ENCODE results near the gene RHOU. TPM values are rescaled to one million over a fixed set of nuclear protein-coding genes. Genes with fewer than 3 reads are reported as not detected.

Gene RHOU
- total and polyA plus RNA-seq, 10 of the 15 experiments (the other 5 are each of a cell fraction or from before 2014, with no cell fraction given) = not detected

GRCh38 chr1:228697207-228698016 is 37.9 kb upstream of the RHOU start (continued):
- no peak for TF ChIP-seq IRF4 (IDR thresholded peaks at IDR 0.05; ENCODE audit: low read depth, low read length)
- no peak for TF ChIP-seq YY1 (IDR thresholded peaks at IDR 0.05; ENCODE audit: low read depth, low read length)
- no peak for TF ChIP-seq ZBED1 (IDR thresholded peaks at IDR 0.05; ENCODE audit: borderline replicate concordance)
- TF ChIP-seq NKRF (conservative IDR thresholded peaks at IDR 0.05) = no peak
- no peak for TF ChIP-seq DPF2 (IDR thresholded peaks at IDR 0.05)
- no peak for TF ChIP-seq NR2C2 (IDR thresholded peaks at IDR 0.05; ENCODE audit: borderline replicate concordance, control insufficient read depth, insufficient read length, low read depth)
- TF ChIP-seq ETV6 (conservative IDR thresholded peaks at IDR 0.05 in 1 of 2, IDR thresholded peaks at IDR 0.05 in 1 of 2; ENCODE audit: borderline replicate concordance in 1 of 2, low read depth in 1 of 2) = no peak
- no peak for TF ChIP-seq HDAC2 (IDR thresholded peaks at IDR 0.05)
- TF ChIP-seq PAX5 (IDR thresholded peaks at IDR 0.05; ENCODE audit: borderline replicate concordance, low read depth, low read length) = no peak
- TF ChIP-seq BACH1 (IDR thresholded peaks at IDR 0.05; ENCODE audit: borderline replicate concordance) = no peak
- TF ChIP-seq KAT2A (conservative IDR thresholded peaks at IDR 0.05; ENCODE audit: control insufficient read depth, low read depth, low read length) = no peak
- TF ChIP-seq ESRRA (IDR thresholded peaks at IDR 0.05; ENCODE audit: low read length) = no peak

- BruUV-seq (replicated peaks) = no TSS peak
- FAIRE-seq (no peak), ATAC-seq (no peak), DNase-seq (ENCODE audit: low read depth, low spot score) (no peak)
- H3K36me3 ChIP-seq (ENCODE audit: control insufficient read depth in 2 of 2, insufficient read depth in 2 of 2, low read length in 1 of 2) = no peaks in the 10 kb centered on the region
- ChIA-PET CTCF (no interaction called here), SMC1A (ENCODE audit: uncharacterized antibody, unreplicated experiment) (no interaction called here), RAD21 (ENCODE audit: unreplicated experiment) (no interaction called here), POLR2A (no interaction called here)
- WGBS (ENCODE audit: insufficient coverage, insufficient replicate concordance, low lambda C conversion rate, missing lambda C conversion rate) = 65% methylated on average over 1 of the region's 1 CpG
- no peaks in the 10 kb centered on the region for H3K4me1 ChIP-seq (ENCODE audit: control insufficient read depth, insufficient read depth, low read length)
- H3K4me2 ChIP-seq (ENCODE audit: control insufficient read depth, insufficient read depth) = no peak overlapping the region
- H3K4me3 ChIP-seq = no peak overlapping the region
- in situ Hi-C loops (cut with MboI) (no loop called here), intact Hi-C loops (cut with micrococcal nuclease; ENCODE audit: unreplicated experiment) (no loop called here)
- H3K9me3 ChIP-seq (replicated peaks; ENCODE audit: control insufficient read depth, insufficient read depth, low read length) = no peaks in the 10 kb centered on the region; the same call in 2 of the 3 replicates
- H3K79me2 ChIP-seq (ENCODE audit: control insufficient read depth, insufficient read depth, low read length) = no peaks in the 10 kb centered on the region
- H3K9ac ChIP-seq (ENCODE audit: control insufficient read depth, insufficient read depth, low read length) = no peak overlapping the region
- no peaks in the 10 kb centered on the region for H4K20me1 ChIP-seq (ENCODE audit: control insufficient read depth, insufficient read depth)
- no peak overlapping the region for H2AFZ ChIP-seq (ENCODE audit: control insufficient read depth, low read depth, low read length)
- H3K27ac ChIP-seq (ENCODE audit: control insufficient read depth, insufficient read depth) = no peak overlapping the region
- no peaks in the 10 kb centered on the region; a peak in 1 of 4 replicates for H3K27me3 ChIP-seq (replicated peaks in 1 of 2; ENCODE audit: control insufficient read depth in 2 of 2, insufficient read depth in 2 of 2, low read length in 1 of 2)
- TF ChIP-seq ZNF207 (IDR thresholded peaks at IDR 0.05; ENCODE audit: borderline replicate concordance) = no peak
- TF ChIP-seq TCF3 (IDR thresholded peaks at IDR 0.05; ENCODE audit: borderline replicate concordance, insufficient read depth, low read depth, low read length) = no peak
- no peak for TF ChIP-seq NFYA (IDR thresholded peaks at IDR 0.05; ENCODE audit: borderline replicate concordance, low read depth, low read length)
- TF ChIP-seq ZNF384 (IDR thresholded peaks at IDR 0.05; ENCODE audit: borderline replicate concordance, low read depth, low read length) = no peak
- no peak for TF ChIP-seq MEF2A (IDR thresholded peaks at IDR 0.05; ENCODE audit: insufficient read depth, low read depth, low read length)
- TF ChIP-seq ZBED1 (IDR thresholded peaks at IDR 0.05; ENCODE audit: borderline replicate concordance) = no peak
- TF ChIP-seq E2F8 (IDR thresholded peaks at IDR 0.05; ENCODE audit: low read depth, partially characterized antibody) = no peak
- TF ChIP-seq WRNIP1 (IDR thresholded peaks at IDR 0.05; ENCODE audit: borderline replicate concordance, low read depth, low read length) = no peak
Observed at GRCh38 chr1:228698017-228698329, 37.3 kb upstream of the RHOU start.

Data from GM12878 (cell line).